Measurements from ENCODE around the gene NKD2.

Gene NKD2

GRCh38 chr5:1001406-1002270 is 7.0 kb upstream of the NKD2 start:
- DNase-seq (ENCODE audit: low read depth): no peak

GRCh38 chr5:1002271-1002546 is 6.4 kb upstream of the NKD2 start:
- no peak for DNase-seq (ENCODE audit: low read depth)

DNA sequence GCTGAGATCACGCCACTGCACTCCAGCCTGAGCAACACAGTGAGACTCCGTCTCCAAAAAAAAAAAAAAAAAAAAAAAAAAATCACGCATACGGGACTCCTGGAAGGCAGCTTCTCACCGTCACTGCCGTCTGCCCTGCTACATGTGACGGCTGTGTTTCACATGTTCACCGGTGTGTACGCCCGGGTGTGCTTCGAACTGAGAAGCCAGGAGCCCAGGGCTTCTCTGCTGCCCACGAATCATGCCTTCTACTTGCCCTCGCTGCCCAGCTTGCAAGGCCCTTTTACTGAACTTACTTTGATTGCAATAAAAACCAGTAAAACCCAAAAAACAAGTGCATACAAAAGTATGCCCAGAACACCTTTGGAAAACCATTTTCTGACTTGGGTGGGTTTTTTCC is 5.8 kb upstream of the NKD2 start:
- no peak for DNase-seq (ENCODE audit: low read depth)

DNA sequence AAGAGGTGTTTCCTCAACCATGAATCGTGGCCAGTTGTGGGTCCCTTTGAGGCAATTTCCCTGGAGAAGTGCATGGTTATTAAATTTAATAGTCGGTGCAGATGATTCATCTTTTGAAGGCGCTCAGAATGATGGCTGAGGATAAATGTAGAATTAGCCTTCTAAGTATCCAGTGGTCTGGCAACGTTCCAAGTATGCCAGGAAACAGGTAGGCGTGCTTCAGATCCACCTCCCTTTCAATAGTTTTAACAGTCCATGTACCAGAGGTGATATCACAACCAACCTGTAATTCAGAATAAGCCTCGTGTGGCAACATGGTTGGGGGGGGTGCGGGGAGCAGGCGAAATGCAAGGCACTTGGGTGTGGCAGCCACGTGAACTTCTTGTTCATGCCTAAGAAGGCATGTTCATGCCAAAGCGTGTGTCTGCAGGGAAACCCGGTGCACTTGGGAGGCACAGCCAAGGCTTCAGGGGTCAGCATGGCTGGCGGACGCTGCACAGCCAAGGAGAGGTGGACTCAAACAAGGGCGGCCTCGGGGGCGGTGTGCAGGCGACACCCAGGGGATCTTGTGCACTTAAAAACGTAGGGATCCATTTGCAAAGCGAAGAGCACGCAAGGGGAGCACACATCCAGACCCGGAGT is 5.2 kb upstream of the NKD2 start:
- no peak for DNase-seq (ENCODE audit: low read depth)

DNA sequence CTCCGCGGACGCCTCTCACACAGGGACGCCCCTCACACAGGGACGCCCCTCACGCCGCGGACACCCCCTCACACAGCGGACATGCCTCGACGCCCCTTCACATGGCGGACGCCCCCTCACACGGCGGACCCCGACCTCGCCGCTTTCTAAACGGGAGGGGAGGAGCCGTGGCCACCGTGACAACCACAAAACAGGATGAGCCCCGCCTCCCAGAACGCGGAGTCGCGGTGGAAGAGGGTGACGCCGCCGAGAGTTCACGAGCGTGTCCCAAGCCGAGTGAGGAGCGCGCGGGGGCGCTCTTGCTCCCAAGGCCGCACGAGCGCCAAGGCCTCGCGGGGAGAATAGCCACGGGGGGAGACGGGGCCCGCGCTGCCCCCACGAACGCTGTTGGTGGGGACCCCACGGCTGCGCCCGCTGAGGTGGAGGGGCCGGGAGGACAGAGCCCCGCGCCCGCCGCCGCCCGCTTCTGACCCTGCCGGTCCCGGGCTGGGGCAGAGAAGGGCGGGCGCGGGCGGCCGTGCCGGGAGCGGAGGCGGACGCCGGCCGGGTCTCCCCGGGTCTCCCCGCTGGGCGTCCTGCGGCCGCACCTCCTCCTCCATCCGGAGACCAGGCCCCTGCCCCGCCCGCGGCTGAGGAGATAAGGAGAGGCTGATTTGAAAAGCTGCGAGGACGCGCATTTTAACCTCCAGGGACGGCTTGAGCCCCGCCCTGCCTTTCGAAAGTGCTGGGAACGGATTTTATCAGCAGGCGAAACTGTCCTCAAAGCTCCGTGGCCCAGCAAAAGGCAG is 3.9 kb upstream of the NKD2 start:
- no peak for DNase-seq (ENCODE audit: low read depth)

DNA sequence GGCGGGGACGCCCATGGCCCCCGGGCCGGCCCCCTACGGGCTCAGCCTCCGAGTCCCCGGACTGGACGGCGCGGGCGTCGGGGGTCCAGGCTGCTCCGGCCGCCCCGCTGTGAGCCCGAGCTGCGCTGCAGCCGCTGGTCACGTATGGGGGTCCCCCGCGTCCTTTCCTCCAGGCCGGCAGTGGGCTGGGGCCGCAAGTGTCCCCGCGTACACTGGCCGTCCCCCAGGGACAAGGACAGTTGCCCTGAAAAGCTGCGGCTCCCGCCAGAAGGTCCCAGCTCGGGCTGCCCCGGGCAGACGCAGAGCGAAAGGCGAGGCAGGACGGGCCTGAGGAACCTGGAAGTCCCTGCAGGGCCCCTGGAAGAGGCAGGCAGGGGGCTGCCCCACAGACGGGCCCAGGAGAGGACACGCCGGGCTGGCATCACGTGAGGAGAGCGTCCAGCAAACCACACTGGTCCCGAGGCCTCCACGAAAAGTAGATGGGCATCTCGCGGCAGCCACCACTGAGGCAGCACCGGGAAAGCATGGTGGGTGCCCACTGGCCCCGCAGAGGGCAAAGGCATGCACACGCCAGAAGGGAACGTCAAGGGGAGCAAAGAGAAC is 3.3 kb upstream of the NKD2 start:
- DNase-seq (ENCODE audit: low read depth): no peak

DNA sequence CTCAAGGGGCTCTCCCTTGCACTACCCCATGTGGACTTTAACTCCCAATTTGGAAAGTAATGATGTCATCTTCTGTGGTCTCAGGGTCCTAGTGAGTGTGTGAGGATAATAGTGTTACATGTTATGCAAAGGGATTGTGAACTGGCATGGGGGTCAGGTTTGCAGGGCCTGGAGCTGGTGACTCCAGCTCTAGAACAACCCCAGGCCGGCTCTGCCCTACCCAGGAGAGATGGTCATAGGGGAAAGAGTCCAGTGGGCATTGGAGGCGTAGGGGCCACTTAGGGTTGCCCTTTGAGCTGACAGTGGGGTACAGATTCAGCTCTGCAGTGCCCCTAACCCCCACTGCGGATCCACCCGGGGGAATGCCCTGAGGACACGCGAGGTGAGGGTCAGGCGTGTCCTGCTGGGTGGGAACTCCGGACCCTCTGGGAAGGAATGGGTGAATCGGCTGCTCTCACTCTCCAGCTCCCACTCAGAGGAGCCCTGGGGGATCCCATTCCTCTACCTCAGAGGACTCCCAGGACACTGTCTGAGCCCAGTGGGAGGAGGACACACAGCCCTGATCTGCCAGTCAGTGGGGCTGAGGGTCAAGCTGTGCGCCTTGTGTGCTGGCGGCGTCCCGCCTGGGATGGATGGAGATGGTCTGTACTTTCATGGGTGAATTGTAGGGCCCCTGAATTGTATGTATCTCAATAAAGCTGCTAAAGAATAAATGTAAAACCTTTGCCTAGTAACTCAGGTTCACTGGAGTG is 2.5 kb upstream of the NKD2 start:
- DNase-seq (ENCODE audit: low read depth): no peak

DNA sequence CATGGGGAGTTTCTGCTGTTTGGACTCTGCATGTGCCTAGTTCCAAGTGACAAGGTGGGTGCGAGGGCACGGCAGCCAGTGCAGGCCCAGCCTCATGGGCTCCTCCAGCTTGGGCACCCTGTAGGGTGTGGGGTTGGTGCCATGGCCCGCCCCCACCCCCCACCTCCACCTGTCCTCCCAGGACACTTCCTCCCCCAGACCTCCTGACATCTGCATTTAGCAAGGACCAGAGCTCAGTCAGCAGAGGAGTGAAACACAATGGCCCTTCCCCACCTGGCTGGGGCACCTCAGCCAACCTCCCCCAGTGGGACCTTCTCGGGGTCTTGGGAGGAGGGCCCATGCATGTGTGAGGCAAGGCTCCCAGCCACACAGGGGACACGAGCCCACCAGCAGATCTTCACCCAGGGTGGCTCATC is 1.9 kb upstream of the NKD2 start:
- no peak for DNase-seq (ENCODE audit: low read depth)

- no peak for DNase-seq (ENCODE audit: low read depth)
These were observed 1.4 kb upstream of the NKD2 start for GRCh38 chr5:1007221-1007680.

DNA sequence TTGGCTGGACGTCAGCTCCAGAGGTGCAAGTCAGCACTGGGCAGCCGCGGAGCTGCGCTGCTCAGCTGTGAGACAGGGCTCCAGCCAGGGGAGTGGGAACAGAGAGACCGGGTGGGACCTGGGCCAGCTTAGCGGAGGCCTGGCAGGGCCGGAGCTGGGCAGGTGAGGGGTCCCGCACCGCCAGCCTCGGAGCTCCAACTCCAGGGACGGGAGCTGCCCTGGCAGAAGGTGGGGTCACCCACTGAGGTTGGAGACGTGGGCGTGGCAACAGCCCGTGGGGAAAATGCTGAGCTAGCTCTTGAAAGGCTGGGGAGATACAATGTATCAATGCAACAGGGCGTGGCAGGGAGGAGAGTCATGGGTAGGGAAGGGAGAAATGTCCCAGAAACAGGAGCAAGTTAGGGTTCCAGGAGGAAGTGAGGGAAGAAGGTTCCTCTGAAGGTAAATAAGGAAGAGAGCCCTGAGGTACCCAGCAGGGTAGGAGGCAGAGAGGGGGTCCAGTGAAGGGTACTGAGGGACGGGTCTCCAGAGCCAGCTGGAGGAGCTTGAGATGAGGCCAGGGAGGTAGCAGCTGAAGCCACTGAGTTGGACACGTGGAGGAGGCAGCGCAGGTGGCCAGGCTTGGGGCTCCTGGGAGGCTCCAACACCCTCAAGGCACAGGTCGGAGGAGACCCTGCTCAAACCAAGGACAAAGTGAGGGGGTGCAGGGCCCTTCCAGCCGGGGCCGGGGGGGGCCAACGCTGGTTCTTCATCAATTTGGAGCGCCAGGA is 736 bp upstream of the NKD2 start:
- no peak for DNase-seq (ENCODE audit: low read depth)

GRCh38 chr5:1009359-1010180 is 968 bp downstream of the NKD2 start:
- DNase-seq (ENCODE audit: low read depth): no peak

GRCh38 chr5:1010181-1010510 is 1.5 kb downstream of the NKD2 start:
- no peak for DNase-seq (ENCODE audit: low read depth)

- no peak for DNase-seq (ENCODE audit: low read depth)
These were observed 2.0 kb downstream of the NKD2 start for GRCh38 chr5:1010641-1011046.

- DNase-seq (ENCODE audit: low read depth): no peak
These were observed 2.6 kb downstream of the NKD2 start for GRCh38 chr5:1011226-1011631.

DNA sequence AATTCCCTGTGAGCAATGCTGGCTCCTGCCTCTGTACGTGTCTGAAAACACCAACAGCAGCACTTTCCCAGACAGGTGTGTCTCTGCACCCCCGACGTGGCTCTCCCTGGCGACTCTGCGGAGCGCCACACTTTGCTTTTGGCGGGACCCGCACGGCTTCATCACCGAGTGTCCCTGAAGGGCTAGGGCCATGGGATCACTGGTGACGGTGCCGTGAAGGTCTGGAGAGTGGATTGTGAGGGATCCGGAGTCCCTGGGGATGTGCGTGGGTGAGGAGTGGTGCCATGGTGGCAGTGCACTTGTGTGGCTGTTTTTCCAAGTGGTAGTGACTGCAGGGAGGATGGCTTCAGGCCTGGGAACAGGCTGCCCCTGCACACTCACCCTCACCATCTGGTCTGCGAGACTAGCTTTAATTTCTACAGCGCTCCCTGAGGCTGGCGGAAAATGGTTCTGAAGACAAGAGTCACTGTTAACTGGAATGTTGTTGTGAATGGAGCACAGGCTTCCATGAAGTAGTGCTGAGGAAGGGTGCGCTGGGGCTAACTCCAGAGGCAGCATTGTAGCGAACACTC is 3.2 kb downstream of the NKD2 start:
- DNase-seq (ENCODE audit: low read depth): no peak

DNA sequence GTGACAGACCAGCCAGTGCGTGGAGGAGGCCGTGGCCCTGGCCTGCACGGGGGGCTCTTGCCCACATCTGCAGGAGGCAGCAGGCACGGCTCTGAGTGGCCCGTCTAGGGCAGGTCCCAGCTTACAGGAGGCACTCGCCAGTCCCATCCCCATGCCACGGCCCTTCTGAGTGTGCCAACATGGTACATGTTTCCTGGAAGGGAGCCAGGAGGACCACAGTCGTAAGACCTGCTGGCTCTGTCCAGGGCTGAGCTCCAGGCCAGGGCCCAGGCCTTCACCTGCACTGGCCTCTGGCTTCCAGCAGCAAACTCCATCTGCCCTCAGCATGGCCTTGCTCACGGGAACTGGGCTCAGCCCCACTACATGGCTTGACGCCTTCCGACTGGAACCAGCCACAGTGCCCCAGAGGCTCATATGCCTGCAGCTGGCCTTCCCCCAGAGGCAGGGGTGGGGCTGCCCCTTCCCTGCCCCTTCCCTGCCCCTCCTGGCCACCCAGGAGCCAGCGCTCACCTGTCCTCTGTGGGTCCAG is 3.8 kb downstream of the NKD2 start:
- DNase-seq (ENCODE audit: low read depth): no peak

DNA sequence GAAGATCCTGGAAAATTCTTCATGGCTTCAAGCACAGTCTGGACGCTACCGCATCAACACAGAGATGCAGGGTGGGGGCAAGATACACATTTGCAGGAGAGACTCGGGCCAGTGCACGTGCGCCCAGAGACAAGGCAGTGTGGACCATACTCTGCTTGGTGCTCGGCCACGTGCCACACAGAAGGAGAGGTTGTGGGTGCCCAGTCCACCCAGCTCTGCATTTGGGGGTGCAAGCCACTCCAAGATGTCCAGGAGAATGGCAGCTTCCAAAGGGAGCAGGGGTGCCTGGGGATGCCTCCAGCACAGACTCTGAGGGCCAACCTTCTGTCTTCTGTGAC is 4.3 kb downstream of the NKD2 start:
- DNase-seq (ENCODE audit: low read depth): no peak

DNA sequence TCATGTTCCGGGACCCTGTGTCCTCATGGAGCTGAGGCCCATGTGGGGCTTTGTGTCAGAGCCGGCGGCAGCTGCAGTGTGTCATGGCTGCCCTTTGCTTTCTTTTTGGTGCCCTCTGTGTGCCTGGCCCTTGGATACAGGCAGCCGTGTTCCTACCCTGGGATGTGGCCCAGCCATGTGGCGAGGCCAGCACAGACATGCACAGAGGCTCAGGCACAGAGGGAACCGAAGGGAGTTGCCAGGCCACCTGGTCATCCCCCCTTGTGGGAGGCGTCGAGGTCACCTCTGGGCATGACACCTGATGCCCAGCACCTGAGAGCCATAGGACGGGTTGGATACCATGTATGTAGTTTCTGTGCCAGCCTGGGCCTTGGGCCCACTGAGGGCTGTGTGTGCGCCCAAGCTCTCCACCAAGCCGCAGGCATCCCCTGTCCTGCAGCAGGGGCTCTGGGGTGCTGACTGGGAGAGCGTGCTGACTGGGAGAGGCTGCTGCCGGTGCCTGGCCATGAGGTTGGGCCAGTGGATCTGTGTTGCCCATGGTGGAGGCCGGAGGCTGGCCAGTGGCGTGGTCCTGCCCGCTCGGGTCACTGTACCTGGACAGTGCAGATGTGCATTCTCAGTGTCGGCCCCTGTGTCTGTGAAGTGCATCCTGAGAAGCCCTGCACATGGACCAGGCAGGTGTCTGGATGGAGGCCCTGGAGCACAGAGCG is 4.8 kb downstream of the NKD2 start:
- no peak for DNase-seq (ENCODE audit: low read depth)

GRCh38 chr5:1013948-1014301 is 5.3 kb downstream of the NKD2 start:
- DNase-seq (ENCODE audit: low read depth): no peak
